GM19023 (cell line): ENCODE results near the gene CCDC91.
A peak's percentile ranks its signal among the peaks of the same experiment; 100 is the strongest.
"Not testable (repeated sequence)": the region's sequence is repeated elsewhere in the genome, so short reads cannot be mapped to it uniquely, and the experiment has no call there.

Experiments used
- ATAC-seq: cut with Tn5 transposase; IDR thresholded peaks from one replicate; pipeline ENCODE4 v1.9.1; 2021; ENCODE audit warnings: mild to moderate bottlenecking, moderate library complexity; ENCODE audit not compliant: unreplicated experiment

The CCDC91 gene

DNA sequence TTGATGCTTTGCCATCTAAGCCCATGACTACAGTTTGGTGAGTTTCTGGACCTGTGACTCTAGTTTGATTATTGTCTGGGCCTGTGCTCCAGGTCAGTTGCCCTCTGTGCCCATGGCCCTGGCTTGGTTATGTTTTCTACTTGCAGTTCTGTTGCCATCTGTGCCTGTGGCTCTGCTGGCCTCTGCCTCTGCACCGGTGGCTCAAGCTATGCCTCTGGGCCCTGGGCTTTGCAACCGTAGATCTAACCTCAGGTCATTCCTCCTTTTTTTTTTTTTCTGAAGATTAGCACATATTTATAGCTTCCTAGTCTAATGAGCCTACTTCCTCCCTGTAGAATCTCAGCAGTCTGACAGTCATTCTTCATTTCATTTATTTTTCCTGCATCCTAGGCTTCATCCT is 161.2 kb downstream of the CCDC91 start:
- ATAC-seq, result no peak

DNA sequence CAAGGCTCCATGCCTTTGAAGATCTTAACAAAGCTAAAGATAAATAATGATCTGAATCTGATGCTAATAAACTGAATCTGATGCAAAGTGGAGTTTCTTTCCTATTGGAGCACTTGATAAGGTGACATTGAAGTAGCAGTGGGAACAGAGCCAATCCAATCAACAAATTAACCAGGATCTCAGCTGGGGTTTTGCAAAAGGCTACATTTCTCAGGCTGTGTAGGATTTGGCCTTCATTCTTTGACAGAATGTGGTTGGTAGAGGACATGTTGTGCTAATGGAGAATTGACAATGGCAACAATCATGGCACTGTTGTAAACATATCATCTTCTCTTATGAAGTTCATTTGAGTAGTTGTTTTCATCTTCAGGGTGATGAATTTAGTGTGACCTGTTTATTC is 164.9 kb downstream of the CCDC91 start:
- ATAC-seq, result no peak

DNA sequence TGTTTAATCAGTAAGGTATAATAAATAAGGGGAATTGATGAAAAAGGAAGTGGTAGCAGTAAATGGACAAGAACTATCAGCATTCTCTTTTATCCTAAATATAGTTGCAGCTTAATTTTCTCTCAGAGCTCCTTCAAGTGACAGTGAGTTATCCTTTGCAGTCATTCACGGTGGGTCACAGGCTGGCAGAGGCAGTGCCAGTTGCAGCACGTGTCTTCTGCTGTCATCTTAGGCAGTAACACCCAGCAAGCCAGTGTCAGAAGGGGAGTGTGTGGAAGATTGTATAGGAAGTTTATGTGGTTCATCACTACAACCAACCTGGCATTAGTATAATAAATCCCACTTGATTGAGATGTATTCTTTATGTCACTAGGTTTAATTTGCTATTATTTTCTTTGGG is 170.0 kb downstream of the CCDC91 start:
- no peak for ATAC-seq

DNA sequence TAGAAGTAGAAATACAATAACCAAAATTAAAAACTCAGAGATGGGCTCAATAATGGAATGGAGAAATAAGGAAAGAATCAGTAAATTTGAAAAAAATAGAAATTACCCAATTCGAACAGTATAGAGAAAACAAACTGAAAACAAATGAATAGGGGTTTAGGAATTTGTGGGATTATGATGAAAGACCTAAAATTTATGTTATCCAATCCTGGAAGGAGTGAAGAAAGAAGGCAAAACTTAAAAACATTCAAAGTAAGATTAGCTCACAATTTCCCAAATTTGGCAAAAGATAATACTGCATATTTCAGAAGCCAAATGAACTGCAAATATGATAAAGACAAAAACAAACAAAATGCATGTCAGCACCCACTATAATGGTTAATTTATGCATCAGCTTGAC is 177.1 kb downstream of the CCDC91 start:
- ATAC-seq, result no peak

DNA sequence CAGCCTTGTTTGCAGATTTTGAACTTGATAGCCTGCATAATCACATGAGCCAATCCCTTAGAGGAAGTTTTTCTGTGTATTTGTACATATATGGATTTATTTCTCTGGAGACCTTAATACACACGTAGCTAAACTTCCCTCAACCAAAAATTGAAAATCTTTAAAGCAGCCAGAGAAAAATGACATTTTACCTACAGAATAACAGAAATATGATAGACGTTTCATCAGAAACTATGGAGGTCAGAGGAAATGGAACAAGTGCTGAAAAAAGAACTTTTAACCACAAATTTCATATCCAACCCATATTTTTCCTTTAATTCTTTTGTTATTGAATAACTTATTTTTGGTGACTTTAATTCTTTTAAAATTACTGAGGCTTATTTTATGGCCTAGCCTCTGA is 177.7 kb downstream of the CCDC91 start:
- no peak for ATAC-seq

DNA sequence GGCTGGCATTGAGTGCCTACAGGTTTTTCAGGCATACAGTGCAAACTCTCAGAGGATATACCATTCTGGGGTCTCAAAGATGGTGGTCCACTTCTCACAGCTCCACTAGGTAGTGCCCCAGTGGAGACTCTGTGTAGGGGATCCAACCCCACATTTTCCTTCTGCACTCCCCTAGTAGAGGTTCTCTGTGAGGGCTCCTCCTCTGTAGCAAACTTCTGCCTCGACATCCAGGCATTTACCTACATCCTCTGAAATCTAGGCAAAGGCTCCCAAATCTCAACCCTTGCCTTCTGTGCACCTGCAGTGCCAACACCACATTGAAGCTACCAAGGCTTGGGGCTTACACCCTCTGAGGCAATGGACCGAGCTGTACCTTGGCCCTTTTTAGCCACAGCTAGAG is 179.2 kb downstream of the CCDC91 start:
- no peak for ATAC-seq

DNA sequence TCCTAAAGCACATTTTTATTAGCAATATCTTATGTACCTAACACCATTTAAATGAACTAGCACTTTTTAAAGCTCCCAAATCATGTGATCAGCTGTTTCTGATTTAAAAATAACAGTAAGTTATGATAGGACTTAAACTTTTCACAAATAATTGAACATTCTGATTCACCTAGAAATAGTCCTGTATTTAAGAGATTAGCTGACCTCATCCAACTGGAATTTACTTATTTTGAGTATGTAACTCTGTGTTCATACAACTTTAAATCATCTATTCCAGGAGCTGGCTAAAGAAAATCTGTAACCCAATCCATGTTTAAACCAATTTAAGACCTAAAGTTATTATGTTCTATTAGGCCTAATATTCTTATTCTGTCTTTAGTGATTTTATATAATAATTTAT is 184.3 kb downstream of the CCDC91 start:
- no peak for ATAC-seq

DNA sequence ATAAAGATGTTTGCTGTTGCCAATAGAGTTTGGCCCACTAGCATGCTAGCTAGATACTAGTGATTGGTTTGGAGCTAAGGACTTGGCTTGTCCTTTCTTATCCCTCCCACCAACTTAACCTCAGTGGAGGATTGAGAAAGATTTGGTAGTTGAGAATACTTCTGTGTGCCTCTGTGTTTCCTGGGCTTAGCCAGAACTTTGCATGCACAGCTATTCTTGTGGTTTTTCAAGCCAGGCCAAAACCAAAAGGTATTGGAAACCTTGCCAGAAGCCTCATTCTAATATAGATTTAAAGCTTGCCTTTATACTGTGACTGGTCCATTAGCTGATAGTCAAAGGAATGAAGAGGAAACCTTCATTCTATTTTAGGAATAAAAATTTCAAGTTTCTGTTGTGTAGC is 188.5 kb downstream of the CCDC91 start:
- no peak for ATAC-seq

DNA sequence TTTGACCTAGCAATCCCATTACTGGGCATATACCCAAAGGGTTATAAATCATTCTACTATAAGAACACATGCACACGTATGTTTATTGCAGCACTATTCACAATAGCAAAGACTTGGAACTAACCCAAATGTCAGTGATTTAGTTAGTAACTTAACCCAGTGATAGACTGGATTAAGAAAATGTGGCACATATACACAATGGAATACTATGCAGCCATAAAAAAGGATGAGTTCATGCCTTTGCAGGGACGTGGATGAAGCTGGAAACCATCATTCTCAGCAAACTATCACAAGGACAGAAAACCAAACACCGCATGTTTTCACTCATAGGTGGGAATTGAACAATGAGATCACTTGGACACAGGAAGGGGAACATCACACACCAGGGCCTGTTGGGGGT is 189.5 kb downstream of the CCDC91 start:
- not testable (repeated sequence) for ATAC-seq

DNA sequence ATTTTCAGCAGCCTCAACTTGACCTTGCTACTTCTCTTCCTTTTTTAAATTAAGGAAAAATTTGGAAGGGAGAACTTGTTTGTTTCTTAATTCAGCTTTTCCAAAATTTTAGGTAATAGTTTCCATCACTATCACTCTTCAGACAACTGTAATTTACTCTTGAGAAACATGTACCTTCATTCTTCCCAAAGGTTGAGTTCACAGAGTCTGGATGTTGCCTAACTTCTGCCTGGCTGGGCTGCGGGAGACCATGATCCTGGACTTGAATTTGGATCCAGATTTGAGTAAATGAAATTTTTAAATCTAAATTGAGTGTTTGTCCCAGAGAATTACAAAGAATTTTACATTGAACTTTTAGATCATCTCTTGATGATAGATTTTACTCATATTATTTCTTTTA is 193.1 kb downstream of the CCDC91 start:
- no peak for ATAC-seq

DNA sequence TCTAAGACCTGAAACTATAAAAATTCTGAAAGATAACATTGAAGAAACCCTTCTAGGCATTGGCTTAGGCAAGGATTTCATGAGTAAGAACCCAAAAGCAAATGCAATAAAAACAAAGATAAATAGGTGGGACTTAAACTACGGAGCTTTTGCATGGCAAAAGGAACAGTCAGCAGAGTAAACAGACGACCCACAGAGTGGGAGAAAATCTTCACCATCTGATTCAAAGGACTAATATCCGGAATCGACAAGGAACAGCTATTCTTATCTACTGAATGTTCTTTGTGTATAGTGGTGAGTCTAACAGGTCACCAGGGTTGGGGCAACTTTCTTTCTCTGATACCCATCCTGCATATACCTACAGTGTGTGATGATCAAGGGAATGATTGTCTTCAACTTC is 198.6 kb downstream of the CCDC91 start:
- ATAC-seq, result no peak

DNA sequence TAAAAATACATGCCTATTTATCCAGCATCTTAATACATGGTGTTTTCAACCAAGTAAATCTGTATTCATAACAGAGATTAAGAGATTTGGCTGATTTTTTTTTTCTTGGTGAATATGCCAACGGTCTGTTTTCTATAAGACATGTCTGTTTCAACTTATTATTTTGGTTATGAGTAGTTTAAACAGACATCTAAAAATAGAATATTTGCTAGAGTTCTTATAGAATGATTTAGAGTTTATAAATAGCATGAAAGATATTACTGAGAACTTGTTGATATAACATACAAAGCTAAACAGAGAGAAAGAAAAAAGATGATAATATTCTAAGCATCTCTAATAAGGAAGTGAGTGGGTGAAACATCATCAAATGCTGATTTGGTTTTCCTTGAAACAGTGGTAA is 199.9 kb downstream of the CCDC91 start:
- ATAC-seq, result no peak

DNA sequence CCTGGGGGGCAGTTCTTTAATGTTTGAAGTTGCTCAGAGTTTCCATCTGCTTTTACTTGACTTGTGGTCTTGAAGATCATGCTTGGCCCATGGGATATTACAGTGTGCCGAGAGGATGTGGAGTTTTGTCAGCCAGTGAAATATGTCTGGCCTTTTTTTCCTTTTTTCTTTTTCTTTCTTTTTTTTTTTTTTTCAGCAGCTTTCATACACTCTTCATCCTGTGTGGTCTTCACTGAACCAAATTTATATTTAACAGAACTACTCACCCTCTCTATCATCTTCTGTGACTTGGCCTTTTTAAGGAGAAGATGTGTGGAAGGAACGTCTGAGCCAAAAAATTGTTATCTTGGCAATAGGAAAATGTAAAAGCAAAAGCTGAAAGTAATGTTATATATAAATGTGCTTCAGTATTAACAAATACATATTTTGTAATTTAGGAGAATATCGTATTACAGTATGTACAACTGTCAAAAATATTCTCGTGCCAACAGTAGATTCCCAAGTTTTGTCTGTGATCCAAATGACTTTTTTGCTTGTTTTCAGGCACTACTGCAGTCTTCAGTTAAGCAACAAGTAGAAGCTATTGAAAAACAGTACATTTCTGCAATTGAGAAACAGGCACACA is 200.6 kb downstream of the CCDC91 start:
- ATAC-seq, result no peak

DNA sequence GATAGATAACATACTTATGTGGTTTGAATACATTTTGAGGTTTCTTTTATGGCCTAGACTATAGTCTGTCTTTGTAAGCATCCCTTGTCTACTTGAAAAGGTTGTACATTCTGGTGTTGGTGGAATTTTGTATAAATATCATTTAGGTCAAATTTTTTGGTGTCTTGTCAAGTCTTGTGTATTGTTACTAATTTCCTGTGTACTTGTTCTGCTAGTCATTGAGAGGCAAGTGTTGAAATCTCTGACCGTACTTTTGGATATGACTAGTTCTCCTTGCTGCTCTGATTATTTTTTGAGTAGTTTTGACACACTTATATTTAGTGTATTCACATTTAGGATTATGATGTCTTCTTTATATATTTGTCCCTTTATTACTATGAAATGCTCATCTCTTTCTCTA is 219.6 kb downstream of the CCDC91 start:
- ATAC-seq, result no peak

DNA sequence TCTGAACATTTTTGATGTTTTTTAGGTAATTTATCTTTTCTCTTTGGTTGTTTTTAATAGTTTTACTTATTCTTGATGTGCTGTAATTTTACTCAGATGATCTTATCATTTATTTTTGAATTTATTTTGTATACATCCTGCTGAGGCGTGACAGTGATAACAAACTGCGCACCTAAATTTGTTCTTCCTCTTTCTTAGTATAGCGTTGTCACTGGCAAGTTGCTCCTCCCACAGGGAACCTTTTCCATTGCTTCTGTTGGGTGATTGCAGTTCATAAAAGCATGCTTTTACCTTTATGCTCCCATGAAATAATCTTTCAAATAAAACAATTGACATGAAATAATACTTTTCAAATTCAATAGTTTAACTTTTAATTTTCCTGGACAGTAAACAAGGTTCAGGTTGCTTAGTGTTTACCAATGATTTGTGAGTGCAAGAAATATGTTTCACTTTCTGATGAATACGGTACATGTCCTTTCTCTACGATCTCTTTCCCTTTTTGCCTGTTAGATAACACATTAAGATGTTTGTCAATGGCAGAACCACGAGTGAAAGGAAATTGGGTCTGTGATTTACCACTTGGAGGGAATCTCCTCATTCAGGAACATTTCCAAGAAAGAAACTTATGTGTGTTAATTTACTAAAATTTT is 223.3 kb downstream of the CCDC91 start:
- no peak for ATAC-seq

DNA sequence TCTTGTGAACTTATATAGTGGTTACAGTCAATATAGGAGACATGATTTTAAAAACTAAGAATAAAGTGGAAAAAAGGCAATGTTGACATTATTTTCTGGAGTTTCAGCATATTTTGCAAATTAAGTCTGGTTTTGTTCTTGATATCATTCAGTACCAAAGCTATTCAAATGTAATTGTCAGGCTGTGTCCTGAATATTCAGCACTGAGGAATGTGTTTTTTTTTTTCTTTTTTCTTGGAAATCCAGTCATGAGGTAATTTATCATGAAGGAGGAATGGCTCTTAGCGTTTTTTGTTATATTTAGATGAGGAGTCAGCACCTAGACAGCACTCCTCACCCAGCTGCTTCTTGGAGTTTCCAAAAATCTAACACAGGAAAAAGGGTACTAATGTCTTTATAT is 225.5 kb downstream of the CCDC91 start:
- no peak for ATAC-seq

DNA sequence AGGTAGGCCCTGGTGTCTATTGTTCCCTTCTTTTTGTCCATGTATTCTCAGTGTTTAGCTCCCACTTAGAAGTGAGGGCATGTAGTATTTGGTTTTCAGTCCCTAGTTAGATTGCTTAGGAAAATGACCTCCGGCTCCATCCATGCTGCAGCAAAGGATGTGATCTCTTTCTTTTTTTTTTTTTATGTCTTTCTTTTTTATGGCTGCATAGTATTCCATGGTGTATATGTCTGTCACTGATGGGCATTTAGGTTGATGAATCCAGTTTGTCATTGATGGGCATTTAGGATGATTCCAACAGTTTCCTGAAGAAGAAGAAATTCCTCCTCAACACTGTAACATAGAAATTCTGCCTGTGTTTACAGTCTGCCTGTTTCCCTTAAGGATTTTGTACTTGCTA is 231.1 kb downstream of the CCDC91 start:
- no peak for ATAC-seq

DNA sequence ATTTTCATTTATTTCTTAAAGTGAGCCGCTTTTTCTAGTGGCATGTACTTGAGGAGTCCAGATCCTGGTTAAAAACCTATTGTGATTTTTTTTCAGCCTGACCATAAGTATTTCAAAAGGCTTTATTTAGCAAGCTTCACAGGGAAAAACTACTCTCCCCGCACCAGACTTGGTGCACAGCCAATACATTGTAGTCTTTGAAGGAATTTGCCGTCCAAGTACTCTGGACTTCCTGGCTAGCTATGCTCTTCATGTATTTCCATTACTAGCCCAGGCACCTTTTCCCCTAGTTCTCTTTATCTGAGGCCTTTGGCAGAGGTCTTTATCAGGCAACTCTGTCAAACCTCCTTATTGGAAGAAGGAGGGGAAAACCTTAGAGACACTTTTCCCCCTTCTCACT is 234.7 kb downstream of the CCDC91 start:
- ATAC-seq, result no peak

DNA sequence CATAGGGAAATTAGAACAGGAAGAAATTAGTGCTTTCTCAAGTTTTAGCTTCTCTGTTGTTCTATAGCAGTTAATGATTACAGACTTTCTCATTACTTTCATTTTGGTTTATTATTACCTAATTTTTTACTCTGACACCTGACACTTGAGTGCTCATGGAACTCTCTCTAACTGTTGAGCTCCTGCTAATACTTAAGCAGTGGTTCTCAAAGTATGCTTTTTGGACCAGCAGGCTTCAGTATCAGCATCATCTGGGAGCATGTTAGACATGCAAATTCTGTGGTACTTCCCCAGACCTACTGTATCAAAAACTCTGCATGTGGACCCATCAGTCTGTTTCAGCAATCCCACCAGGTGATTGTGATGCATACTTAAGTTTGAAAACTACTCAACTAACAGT is 235.3 kb downstream of the CCDC91 start:
- peak; percentile 74 for ATAC-seq

DNA sequence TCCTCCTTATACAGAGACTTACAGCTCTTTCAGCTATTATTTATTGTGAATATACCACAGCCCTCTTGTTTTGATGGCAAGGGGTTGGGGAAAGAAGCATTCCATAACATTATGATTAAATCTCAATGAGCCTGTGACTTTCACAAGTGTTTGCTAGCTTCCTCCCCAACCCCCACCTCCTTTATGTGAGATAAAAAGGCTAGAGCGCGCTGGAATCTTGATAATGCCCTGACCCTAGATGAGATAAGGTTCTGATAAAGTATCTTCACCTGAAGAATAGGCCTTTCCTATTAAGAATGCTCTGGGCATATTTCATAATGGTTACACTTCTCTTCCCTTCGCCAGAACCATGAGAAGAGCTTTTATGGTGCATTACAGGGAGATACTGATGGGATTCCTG is 236.8 kb downstream of the CCDC91 start:
- no peak for ATAC-seq

DNA sequence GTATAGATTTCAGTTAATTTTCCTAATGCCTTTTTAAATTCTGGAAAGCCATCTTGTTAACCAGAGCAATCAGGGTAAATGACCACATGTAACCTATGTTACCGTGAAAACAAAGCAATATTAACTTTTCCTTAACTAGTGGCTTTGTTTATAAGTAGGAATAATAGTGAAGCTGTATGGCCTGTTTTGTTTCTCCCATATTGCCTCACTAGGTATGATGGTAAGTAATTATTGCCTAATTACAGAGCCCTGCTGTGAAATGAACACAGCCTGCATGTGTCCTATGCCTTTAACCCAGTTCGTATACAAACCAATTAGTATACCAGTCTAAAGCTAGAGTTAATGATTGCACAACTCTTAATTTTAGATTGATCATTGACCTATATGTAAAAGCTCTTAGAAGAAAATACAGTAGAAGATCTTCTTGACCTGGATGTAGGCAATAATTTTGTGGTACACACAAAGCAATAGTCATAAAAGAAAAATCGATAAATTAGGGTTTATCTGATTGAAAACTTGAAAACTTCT is 249.9 kb downstream of the CCDC91 start:
- ATAC-seq, result no peak

DNA sequence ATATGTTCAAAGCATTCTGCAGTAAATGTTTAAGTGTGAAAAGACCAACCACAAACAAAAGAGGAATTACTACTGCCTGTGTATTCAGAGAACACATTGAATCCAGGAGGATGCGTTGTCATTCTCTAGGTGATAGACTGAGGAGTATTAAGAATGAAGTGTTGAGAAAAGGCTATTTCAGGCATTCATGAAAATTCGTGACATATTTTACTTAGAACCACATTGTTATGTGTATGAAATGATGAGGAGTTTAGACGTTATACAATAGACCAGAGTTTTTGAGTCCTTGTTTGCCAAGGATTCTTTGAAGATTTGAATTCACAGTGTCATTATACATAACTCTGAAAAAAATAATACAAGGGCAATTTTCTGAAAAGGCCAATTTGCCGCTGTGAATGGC is 251.8 kb downstream of the CCDC91 start:
- ATAC-seq, result no peak

DNA sequence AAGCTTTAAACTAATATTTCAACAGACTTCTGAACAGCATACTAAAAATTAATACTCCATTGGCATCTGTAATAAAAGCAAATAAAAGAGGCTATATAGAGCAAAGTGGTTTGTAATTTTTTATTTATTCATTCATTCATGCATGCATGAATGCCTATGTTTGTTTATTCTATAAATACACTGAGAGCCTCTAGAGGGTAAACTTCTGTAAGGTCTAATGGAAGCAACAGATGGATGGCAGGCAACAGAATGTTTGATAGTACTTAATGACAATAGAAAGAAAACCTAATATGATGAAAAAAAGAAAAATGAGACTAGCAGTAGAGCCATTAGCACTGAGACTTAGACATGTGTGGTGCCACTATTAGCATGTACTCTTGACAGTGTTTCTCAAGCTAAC is 253.1 kb downstream of the CCDC91 start:
- no peak for ATAC-seq
